GM19324 (cell line): ENCODE measurements around the gene PLEKHG1.
A peak's percentile ranks its signal among the peaks of the same experiment; 100 is the strongest.

Source experiments
- ATAC-seq: cut with Tn5 transposase; IDR thresholded peaks from one replicate; pipeline ENCODE4 v1.9.1; 2021; ENCODE audit warnings: mild to moderate bottlenecking, moderate library complexity; ENCODE audit not compliant: unreplicated experiment, low FRiP score

Gene PLEKHG1

DNA sequence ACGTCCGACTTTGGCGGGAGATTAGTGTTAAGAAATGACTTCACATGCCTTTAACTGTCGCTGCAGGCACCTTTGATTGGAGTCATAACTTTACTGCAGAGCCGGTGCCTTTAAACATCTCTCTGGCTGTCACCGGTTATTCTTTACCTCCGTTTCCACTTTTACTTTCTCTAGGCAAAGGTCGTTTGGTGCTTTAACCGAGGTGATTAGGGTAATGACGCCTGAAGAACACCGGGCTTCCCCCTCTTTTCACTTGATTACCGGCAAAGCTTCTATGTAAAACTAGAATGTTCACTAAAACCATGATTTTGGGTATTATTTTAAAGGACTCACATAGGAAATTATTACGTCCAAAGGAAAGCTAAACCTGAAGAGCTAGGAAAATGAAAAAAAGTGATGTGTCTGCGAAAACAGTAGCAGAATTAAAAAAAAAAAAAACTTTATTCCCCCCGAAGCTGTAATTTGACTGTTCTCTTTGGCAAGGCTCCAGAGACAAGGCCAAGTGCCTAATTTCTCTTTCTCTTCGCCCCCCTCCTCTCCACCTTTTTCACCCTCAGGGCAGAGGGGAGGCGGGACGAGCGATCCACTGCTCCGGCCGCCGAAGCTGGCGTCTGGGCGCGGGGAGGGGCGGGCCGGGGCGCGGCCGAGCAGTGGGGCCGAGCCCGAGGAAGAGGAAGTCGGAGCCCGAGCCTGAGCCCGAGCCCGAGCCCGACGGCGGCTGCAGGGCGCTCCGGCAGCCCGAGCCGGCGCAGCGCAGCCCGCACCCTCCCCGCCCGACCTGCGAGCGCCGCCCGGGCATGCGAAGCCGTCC, at the start of gene PLEKHG1:
TSS of gene PLEKHG1 (plus strand) at position 687 of the 811 bp plus-strand sequence. CDS start 133,797 bp downstream, outside the sequence.
- peak; percentile 77 for ATAC-seq

DNA sequence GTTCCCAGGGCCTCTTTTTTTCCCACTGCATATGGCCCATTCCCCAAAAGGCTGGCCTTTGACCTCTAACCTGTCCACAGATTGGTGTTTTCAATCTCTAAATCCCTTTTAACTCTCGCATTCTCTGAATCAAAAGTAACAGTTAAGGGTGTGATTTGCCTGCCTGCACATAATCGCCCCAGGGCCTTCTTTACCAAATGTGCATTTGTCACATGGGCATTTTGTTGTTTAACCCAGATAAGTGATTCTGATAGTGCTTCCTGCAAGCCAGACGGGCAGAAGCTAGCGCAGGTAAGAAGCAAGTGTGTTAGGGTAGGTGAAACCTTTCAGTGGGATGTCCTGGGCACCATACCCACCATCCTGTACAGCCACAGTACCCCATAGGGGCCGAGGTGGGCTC, 49.4 kb upstream of the PLEKHG1 start:
- ATAC-seq: no peak

DNA sequence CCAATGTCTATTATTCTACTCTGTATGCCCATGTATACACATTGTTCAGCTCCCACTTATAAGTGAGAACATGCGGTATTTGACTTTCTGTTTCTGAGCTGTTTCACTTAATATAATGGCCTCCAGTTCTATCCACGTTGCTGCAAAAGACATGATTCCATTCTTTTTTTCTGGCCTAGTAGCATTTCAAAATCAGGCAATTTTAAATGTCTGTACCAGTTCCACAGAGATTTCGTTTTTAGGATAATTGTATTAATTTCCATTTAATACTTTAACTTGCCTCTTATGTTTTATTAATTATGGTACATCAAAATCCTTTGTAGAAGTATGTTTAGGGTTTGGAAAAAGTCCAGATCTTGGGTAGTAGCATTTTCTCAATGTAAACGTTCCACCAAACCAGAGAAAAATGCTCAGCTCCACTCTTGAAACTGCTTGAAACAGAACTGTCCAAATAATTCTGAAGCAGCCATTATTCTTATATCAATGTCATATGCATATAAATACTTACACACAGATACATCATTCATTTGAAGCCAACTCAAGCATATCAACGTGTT, 42.6 kb upstream of the PLEKHG1 start:
- no peak for ATAC-seq

DNA sequence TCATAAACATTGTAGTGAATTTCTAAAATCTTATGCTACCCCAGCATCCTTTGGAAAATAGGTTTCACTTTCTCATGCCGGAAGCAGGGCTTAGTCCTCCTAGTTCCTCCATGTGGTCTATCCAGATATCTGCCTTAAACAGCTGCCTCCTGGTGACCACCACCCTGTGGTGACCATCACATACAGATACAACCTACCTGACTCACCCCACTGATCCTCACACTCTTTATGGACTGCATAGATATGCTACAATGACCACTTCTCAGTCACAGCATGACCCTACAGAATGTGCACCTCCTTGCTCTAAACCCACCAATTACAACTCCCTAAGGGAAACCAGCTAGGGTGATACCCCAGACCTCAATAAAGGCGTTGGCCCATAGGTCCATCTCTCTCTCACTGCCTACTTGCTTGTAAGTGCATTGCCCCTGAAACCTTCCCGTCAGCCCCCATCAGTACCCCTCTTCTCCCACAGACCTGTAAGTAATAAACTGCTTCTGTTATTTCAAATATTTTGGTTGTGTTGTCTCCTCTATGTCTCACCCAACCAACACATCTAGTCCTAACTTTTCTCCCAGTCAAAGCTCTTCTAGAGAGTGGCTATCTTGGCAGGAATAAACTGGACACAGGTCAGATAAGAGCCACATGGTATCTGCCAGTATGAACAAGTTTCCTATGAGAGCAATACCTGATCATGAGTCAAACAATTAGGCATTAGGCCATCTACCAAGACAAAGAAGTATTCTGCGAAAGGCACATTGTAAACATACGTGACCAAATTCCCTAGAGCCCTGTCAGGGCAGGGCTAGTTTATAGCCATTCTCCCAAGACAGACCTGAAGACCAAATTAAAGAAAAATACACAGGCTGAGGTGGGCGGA, 39.4 kb upstream of the PLEKHG1 start:
- ATAC-seq: no peak

DNA sequence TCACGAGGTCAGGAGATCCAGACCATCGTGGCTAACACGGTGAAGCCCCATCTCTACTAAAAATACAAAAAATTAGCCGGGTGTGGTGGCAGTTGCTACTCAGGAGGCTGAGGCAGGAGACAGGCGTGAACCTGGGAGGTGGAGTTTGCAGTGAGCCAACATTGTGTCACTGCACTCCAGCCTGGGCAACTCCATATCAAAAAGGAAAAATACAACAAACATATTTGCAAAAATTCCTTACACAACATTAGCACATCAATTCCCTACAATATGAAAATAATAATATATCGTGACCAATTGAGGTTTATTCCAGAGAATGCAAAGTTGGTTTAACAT, 38.8 kb upstream of the PLEKHG1 start:
- no peak for ATAC-seq

DNA sequence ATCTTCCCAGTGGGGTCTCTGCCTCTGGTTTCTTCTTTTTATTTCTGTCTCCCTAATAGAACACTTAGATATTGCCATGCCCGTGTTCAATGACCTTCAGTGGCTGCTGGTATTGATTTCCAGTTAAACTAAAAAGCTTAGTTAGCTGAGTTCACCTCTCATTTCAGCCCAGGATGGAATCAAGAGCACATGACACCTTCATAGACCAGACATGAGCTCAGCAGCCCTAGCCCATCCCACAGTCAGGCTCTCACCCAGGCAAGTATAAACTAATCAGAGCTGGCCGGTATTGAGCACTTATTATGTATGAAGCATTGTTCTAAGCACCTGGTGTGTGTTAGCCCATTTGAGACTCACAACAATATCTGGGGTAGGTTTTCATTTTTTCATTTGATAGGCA, 33.7 kb upstream of the PLEKHG1 start:
- ATAC-seq: no peak

DNA sequence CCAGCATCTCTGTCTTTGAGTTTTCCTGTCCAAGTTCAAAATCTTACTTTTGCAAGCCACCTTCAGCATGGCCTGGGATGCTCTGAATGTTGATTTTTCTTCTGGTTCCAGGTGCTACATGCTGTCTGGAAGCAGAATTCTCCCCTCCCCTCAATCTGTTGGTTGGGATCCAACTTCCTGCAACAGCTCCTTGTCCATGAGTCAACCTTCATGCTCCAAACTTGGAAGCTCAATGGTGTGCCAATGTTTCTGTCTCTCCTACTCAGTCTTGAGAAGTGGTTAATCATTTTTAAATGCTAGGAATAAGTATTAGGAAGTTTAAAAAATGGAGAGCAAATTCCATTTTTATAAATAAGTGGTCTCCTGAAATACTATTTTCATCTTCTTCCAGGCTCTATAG, 33.2 kb upstream of the PLEKHG1 start:
- no peak for ATAC-seq

DNA sequence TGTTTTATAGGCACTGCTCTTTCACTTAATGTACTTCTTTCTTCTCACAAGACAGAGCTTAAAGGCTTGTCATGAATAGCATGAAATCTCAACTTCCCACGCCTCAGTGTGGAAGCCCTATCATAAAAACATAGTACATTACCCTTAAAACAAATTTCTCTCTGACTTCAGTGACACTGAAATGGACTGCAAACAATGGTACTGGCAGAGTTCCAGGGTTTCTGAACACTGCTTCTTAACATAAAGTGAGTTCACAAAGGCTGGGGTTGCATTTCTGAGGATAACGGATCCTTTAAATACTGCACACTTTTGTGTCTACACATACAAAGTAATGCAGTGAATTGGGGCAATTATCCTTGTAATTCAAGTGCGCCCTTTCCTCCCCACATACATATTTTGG, 32.3 kb upstream of the PLEKHG1 start:
- no peak for ATAC-seq

DNA sequence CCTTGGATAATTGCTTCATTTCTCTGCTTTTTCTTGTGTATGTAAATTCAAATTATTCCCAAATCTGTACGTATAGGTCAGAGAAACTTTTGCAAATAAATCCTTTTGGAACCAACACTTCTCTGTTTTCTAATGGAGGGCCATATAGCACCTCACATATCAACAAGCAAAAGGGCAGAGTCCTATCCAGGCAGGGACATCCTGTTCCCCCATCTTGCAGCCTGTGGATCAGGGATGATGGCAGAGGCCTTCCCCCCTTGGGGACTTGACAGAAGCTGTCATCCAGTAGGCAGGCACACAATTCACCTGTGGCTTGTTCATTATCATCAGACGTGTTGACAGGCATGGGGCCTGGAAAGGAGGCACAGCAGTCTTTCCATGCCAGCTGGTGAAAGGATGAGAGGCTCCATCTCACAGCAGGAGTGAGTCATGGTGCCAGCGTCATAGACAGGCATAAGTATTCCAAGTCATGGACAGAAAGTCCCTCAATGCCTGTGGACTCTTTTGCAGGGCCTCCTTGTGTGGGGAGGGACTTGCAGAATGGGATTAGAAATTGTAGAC, 31.8 kb upstream of the PLEKHG1 start:
- ATAC-seq: no peak

DNA sequence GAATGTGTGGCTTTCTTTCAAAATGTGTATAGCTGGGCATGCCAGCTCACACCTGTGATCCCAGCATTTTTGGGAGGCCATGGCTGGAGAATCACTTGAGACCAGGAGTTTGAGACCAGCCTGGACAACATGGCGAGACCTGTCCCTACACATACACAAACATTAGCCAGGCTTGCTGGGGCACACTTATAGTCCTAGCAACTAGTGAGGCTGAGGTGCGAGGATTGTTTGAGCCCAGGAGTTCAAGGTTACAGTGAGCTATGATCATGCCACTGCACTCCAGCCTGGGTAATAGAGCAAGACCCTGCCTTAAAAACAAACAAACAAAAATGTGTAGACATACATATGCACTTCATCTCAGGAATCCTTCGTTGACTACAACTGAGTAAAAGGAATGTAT, 31.1 kb upstream of the PLEKHG1 start:
- no peak for ATAC-seq

DNA sequence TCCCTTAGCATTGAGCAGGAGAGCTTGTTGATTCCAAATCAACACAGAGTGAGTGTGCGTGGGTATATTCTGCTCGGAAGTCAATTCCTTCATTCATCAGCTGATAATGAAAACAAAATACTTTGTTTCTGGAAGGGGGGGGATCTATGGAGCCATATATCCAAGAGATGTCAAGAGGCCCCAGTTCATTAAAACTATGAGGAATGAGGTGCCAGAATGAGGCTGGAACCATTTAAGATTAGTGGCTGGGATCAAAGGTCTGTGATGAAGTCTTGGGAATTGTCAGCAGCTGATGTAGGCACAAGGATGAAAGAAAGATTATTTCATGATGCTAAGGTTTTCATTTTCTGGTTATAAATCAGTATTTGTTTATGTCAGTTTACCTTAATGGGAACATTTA, 30.5 kb upstream of the PLEKHG1 start:
- ATAC-seq: no peak

DNA sequence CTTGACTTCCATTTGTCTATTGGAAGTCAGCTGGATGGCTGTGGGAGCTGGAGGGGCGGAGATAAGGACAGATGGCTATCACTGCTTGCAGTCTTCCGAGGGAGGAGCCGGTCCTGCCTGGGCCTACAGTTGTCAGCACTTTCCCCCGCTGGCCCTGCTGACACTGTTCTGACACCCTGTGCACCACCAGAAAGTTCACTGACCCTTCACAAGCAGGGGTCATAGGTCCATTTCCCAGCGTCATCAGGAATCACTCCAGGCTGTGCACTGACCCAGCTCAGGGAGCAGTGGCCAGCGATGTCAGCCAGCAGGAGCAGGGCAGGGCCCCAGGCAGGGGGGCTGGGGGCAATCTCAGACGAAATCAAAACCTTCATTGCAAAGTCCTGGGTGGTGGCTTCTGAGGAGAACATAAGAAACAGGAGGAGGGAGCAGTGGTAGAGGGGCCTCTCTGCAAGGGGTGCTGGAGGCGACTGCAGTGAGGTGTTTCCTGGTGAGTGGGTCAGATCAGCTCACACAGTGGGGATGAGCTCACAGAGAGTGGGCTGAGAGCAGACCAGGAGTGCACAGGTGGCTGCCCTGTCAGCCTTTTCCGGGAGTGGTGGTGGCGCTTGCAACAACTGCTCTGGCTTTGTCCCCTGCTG, 26.5 kb upstream of the PLEKHG1 start:
- ATAC-seq: no peak

DNA sequence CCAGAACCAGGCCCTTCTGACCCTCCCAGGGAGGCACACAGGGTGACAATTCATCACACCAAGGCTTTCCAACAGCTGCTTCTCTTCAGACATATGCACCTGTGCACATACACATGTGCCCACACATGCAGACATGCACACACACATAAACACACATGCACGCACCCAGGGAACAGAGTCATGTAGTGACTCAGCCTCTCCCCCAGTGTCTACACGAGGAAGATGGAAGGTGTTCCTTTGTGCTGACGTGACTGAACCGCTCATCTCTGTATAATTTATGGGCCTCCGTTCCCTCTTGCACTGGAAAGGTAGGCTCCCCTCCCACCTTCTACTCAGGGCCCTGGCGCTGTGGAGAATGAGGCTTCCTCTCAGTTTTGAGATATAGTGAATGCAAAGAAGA, 23.8 kb upstream of the PLEKHG1 start:
- no peak for ATAC-seq

DNA sequence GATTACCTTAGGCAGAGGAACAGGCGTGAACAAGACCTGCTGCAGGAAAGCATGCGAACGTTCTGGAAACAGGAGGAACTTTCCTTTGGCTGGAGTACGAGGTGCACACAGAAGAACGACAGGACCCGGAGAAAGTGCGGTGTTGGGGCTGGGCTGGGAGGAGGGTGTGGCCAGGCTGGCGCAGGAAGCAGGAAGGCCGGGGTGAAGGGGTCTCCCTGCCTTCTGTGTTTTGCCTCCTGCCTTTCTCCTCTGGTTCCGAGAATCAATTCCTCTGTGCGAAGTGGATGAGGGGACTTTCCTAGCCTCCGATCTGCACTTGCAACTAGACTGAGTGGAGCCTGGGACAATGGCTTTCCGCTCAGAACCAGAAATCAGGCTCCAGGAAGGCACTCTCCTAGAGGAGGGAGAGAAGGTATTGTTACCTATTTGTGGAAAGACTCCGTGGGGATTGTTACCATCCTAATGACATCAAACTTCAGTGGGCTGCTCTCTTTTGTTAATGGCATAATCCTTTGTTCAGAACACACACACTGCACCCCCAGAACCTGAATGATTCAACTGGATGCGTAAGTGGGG, 22.9 kb upstream of the PLEKHG1 start:
- no peak for ATAC-seq

DNA sequence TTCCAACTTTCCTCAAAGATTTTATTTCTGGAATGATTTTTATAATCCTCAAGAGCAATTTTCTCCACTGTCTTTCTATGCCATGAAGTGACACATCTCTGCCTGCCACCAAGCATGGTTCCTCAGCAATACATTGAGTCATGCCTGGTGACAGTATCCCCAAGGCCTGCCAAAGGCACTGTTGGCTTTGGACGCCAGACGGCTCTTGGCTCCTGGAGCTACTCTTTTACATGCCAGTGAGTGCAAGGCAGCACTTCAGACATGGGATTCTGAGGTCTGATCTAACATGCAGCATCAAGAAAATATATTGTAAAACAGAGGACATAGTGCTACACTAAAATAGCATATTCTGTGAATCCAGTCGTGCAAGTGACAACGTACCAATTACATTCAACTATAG, 20.1 kb upstream of the PLEKHG1 start:
- no peak for ATAC-seq

DNA sequence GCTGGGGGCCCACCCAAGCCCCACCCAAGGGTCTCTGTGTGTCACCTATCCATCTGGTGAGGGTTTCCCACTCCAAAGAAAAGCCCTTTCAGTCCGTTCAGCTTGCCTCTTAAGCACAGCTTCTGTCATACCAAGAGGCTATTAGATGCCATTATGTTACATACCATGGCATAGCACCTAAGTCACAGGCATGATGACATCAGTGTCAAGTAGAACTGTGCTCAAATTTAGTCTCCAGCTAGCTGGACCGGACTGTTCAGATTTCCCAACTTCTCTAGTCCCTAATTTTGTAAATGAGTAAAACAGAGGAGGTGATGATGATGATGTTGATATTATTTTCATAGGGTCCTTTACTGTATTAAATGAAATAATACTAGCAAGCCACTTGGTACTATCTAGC, 19.2 kb upstream of the PLEKHG1 start:
- no peak for ATAC-seq

DNA sequence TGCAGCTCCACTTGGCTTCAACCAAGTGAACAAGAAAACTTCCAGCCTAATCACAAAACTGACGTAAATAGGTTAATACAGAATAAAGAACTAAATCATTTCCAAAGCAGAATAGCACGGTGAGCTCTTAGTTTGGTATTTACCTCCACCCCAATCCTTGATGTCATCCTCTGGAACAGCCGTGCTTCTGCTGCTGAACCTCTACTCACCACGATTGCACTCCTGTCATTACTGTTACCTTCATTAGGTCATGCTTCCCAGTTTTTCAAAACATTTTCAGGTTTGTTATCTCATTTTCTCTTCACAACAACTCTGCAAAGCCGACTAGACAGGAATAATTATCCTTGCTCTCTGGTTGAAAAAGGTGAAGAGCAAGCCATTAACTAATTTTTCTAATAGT, 15.6 kb upstream of the PLEKHG1 start:
- no peak for ATAC-seq

DNA sequence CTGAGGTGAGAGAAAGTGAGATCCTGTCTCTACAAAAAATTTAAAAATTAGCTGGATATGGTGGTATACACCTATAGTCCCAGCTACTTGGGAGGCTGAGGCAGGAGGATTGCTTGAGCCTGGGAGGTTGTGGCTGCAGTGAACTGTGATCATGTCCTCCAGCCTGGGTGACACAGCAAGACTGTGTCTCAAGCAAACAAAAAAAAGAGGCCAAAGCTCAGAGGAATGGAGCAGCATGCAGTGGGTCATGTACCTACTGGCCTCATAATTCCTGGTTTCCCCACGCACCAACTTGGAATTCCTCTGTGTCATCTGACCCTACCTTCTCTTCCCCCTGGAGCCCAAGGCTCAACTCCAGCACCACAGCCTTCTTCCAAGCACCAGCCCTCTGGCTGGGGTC, 15.1 kb upstream of the PLEKHG1 start:
- ATAC-seq: no peak

DNA sequence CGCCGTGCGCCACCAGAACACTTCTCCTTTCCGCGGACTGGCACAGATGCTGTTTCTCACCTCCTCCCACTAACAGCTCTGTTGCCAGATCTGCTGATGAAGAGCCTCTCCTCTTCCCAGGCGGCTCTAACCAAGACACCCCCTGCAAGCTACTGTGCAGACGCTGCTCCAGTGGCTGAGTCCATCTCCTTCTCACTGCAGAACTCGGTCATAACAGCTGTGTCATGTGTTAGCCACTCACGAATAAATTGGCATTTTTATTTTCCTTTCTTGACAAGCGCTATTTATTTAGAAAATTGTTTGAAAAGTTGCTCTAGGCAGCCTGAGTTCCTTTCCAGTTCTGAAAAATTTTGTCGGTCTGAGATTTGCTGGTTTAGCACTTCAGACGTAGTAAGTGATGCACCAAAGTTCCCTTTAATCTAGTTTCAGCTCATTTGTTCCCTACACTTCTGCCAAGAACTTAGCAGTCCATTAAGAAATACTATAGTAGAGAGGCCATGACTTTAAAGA, 12.8 kb upstream of the PLEKHG1 start:
- no peak for ATAC-seq

DNA sequence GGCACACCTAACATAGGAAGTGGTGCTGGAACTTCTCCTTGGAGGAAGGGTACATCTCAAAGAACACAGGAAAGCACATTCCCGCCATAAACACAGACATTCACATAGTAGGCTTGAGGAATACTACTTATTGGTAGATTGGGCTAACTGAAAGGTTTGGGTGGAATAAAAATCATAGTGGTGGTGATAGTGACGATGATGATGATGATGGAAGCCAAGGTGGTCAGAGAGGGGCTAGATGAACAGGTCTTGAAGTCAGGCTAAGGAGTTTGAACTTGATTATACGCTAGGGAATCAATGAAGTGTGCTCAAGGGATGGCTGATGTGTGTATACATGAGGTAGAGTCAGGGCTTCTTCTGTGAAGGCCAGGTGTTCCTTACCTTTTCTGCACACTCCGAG, 12.0 kb upstream of the PLEKHG1 start:
- no peak for ATAC-seq
